Measurements from ENCODE around the gene POSTN. TPM values are rescaled to one million over a fixed set of nuclear protein-coding genes. Genes with fewer than 3 reads are reported as not detected.

Gene POSTN
- total RNA-seq, 1 experiment from 2014 or later, result 0.29 TPM

DNA sequence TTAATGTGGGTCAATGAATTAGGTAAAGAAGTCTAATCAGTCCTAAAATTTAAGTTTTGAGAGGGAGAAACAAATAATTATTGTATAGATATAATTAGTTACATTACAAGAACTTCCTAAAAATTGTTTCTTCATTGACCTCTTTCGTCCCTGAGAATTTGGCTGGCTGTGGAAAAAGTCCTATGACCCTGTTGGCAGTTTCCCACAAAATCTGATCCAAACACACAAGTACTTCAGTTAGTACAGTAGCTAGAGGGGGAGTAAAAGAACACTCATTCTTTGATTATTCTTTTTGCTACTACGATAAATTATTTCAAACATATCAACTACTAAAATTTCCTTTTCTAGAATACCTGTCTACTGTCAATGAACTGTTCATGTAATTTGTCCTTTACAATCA lies 11.3 kb downstream of the POSTN start:
- H3K4me3 Mint-ChIP-seq (ENCODE audit: unreplicated experiment), result no peak overlapping the region
- Histone ChIP-seq H3K36me3 (ENCODE audit: control insufficient read depth, insufficient read depth, low read length) (no peaks in the 10 kb centered on the region), H3K9me3 (no peaks in the 10 kb centered on the region), H3K4me3 (ENCODE audit: low read depth, low read length) (no peak overlapping the region), H3K4me1 (no peaks in the 10 kb centered on the region), H3K27me3 (replicated peaks; ENCODE audit: control insufficient read depth, insufficient read depth, low read length) (no peaks in the 10 kb centered on the region)
- H3K27me3 Mint-ChIP-seq (ENCODE audit: insufficient read depth, unreplicated experiment), result peaks cover 7% of the 10 kb centered on the region
- ChIA-PET CTCF (no interaction called here), POLR2A (no interaction called here)
- H3K9me3 Mint-ChIP-seq (ENCODE audit: unreplicated experiment), result no peaks in the 10 kb centered on the region
- no peaks in the 10 kb centered on the region for H3K4me1 Mint-ChIP-seq (ENCODE audit: low read depth, unreplicated experiment)
- no peaks in the 10 kb centered on the region for H3K36me3 Mint-ChIP-seq (ENCODE audit: insufficient read depth, unreplicated experiment)
- no TSS peak for BruUV-seq (replicated peaks)
- no peak for DNase-seq
- TF ChIP-seq CTCF (IDR thresholded peaks at IDR 0.05; ENCODE audit: insufficient read depth in 1 of 2, low read depth in 1 of 2, low read length in 1 of 2, severe bottlenecking in 1 of 2, unreplicated experiment in 1 of 2), result no peak
- no peak overlapping the region for H3K27ac Mint-ChIP-seq (ENCODE audit: unreplicated experiment)
- intact Hi-C loops (cut with micrococcal nuclease; ENCODE audit: unreplicated experiment), result no loop called here

DNA sequence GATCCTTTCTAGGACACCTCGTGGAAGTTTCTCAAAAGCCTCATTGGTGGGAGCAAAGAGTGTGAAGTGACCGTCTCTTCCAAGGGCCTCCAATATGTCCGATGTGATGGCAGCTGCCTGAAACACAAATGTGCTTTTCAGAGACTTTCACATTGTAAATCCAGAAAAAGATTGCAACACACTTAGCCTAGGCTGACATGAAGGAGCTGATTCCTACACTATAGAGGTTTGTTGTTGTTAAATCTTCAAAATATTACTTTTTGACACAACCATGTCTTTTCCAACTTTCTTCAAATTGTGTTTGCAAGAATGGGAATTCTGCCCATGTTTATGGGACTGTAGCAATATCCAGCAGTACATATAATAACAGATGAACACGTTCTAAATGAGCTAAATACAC lies 12.4 kb downstream of the POSTN start:
- no peaks in the 10 kb centered on the region for H3K9me3 Mint-ChIP-seq (ENCODE audit: unreplicated experiment)
- no peaks in the 10 kb centered on the region for H3K27me3 ChIP-seq (replicated peaks; ENCODE audit: control insufficient read depth, insufficient read depth, low read length)
- no peak for DNase-seq
- H3K4me1 Mint-ChIP-seq (ENCODE audit: low read depth, unreplicated experiment), result no peaks in the 10 kb centered on the region
- no peaks in the 10 kb centered on the region for H3K4me1 ChIP-seq
- intact Hi-C loops (cut with micrococcal nuclease; ENCODE audit: unreplicated experiment), result no loop called here
- no peak overlapping the region for H3K4me3 ChIP-seq (ENCODE audit: low read depth, low read length)
- no peak overlapping the region for H3K4me3 Mint-ChIP-seq (ENCODE audit: unreplicated experiment)
- POLR2A ChIA-PET, result no interaction called here
- CTCF ChIA-PET, result no interaction called here
- H3K36me3 ChIP-seq (ENCODE audit: control insufficient read depth, insufficient read depth, low read length), result no peaks in the 10 kb centered on the region
- no peak overlapping the region for H3K27ac Mint-ChIP-seq (ENCODE audit: unreplicated experiment)
- H3K9me3 ChIP-seq, result no peaks in the 10 kb centered on the region
- BruUV-seq (replicated peaks), result no TSS peak
- no peak for TF ChIP-seq CTCF (IDR thresholded peaks at IDR 0.05; ENCODE audit: insufficient read depth in 1 of 2, low read depth in 1 of 2, low read length in 1 of 2, severe bottlenecking in 1 of 2, unreplicated experiment in 1 of 2)
- peaks cover 4% of the 10 kb centered on the region for H3K27me3 Mint-ChIP-seq (ENCODE audit: insufficient read depth, unreplicated experiment)
- H3K36me3 Mint-ChIP-seq (ENCODE audit: insufficient read depth, unreplicated experiment), result no peaks in the 10 kb centered on the region

GRCh38 chr13:37585541-37585940 lies 13.0 kb downstream of the POSTN start:
- CTCF ChIA-PET, result no interaction called here
- H3K9me3 Mint-ChIP-seq (ENCODE audit: unreplicated experiment), result no peaks in the 10 kb centered on the region
- POLR2A ChIA-PET, result no interaction called here

More at GRCh38 chr13:37585541-37585940, 13.0 kb downstream of the POSTN start:
- Mint-ChIP-seq H3K27me3 (ENCODE audit: insufficient read depth, unreplicated experiment) (peaks cover 4% of the 10 kb centered on the region), H3K4me3 (ENCODE audit: unreplicated experiment) (no peak overlapping the region), H3K27ac (ENCODE audit: unreplicated experiment) (no peak overlapping the region), H3K36me3 (ENCODE audit: insufficient read depth, unreplicated experiment) (no peaks in the 10 kb centered on the region), H3K4me1 (ENCODE audit: low read depth, unreplicated experiment) (no peaks in the 10 kb centered on the region)
- H3K9me3 ChIP-seq, result no peaks in the 10 kb centered on the region
- no peak for TF ChIP-seq CTCF (IDR thresholded peaks at IDR 0.05; ENCODE audit: insufficient read depth in 1 of 2, low read depth in 1 of 2, low read length in 1 of 2, severe bottlenecking in 1 of 2, unreplicated experiment in 1 of 2)
- no peaks in the 10 kb centered on the region for H3K27me3 ChIP-seq (replicated peaks; ENCODE audit: control insufficient read depth, insufficient read depth, low read length)
- no peak overlapping the region for H3K4me3 ChIP-seq (ENCODE audit: low read depth, low read length)
- no peaks in the 10 kb centered on the region for H3K4me1 ChIP-seq
- intact Hi-C loops (cut with micrococcal nuclease; ENCODE audit: unreplicated experiment), result no loop called here
- no peaks in the 10 kb centered on the region for H3K36me3 ChIP-seq (ENCODE audit: control insufficient read depth, insufficient read depth, low read length)
- BruUV-seq (replicated peaks), result no TSS peak
- no peak for DNase-seq

Data from Caco-2 (cell line).